HCT116 (cell line): Measurements from ENCODE around the gene MED16. TPM values are rescaled to one million over a fixed set of nuclear protein-coding genes. Genes with fewer than 3 reads are reported as not detected.

Source experiments
- ATAC-seq: fragments of 200-7000 bp; cut with Tn5 transposase; 2 replicates; pipeline ENCODE4 v1.9.1; 2020; ENCODE audit warnings: mild to moderate bottlenecking, moderate library complexity
- BruUV-seq: library from RNA; stranded (reverse); fragments of 400-500 nt; replicated peaks from 2 replicates; lab custom pipeline; 2021; lab: Mats Ljungman, UMichigan
- CTCF ChIA-PET: fragments of 300-600 bp; sonication (Branson Sonifier 250); formaldehyde crosslinking; loops from one replicate; lab custom pipeline; 2021; ENCODE audit warnings: antibody characterized with exemption; lab: Charles Lee
- POLR2A ChIA-PET: fragments of 300-600, 350-600 bp; sonication (Branson Sonifier 250); formaldehyde crosslinking; loops from one replicate; lab custom pipeline; 2021; ENCODE audit warnings: antibody characterized with exemption; lab: Charles Lee
- RAD21 ChIA-PET, 2 experiments: fragments of 300-600 bp; sonication (Branson Sonifier 250); formaldehyde crosslinking; loops; one replicate each; lab custom pipeline; 2023; ENCODE audit warnings: low total read pairs in 2 of 2; ENCODE audit not compliant: uncharacterized antibody in 2 of 2, unreplicated experiment in 2 of 2, low non-redundant PET in 1 of 2; lab: Charles Lee
- DNase-seq: peaks from one replicate; pipeline ENCODE4 v3.0.0-alpha.2; 2010; ENCODE audit warnings: low read depth, low spot score
- H2AFZ ChIP-seq: fragments of 200-600 bp; shearing (Covaris generic), sonication (generic); 2 replicates; pipeline ENCODE4 v1.6.1; 2017; ENCODE audit warnings: low read depth, mixed run types, mixed read lengths, antibody characterized with exemption, low read length; ENCODE audit not compliant: poor library complexity, severe bottlenecking
- H3K27ac ChIP-seq: 2 replicates; pipeline ENCODE4 v1.5.1; 2012; ENCODE audit warnings: low read depth, low read length
- H3K27me3 ChIP-seq: fragments of 200-600 bp; sonication (generic); 2 replicates; pipeline ENCODE4 v1.6.1; 2016; ENCODE audit warnings: mixed run types, low read length, mixed read lengths; ENCODE audit not compliant: insufficient read depth
- H3K36me3 ChIP-seq, 2 experiments: fragments of 200-500 bp in 1 of 2; fragments of 200-600 bp in 1 of 2; sonication (Bioruptor generic) in 1 of 2; sonication (generic) in 1 of 2; 2 replicates each; pipeline versions ENCODE4 v1.5.1 to v1.6.1; 2014 to 2016; ENCODE audit warnings: low read length in 2 of 2, inconsistent platforms in 1 of 2, mixed read lengths in 1 of 2, mixed run types in 1 of 2; ENCODE audit not compliant: insufficient read depth in 2 of 2, control insufficient read depth in 1 of 2
- H3K4me1 ChIP-seq, 2 experiments: fragments of 200-600 bp in 1 of 2; sonication (generic) in 1 of 2; 2 replicates each; pipeline versions ENCODE4 v1.5.1 to v1.6.1; 2012 to 2017; ENCODE audit warnings: low read length in 2 of 2, inconsistent platforms in 1 of 2, mild to moderate bottlenecking in 1 of 2, mixed read lengths in 1 of 2, mixed run types in 1 of 2, moderate library complexity in 1 of 2; ENCODE audit not compliant: insufficient read depth in 2 of 2, control insufficient read depth in 1 of 2
- H3K4me2 ChIP-seq: fragments of 200-600 bp; sonication (generic); 2 replicates; pipeline ENCODE4 v1.6.1; 2017; ENCODE audit warnings: mixed run types, low read length, mixed read lengths
- H3K4me3 ChIP-seq, 2 experiments: fragments of 200-600 bp in 1 of 2; sonication (generic) in 1 of 2; replicated peaks in 1 of 2; 2 replicates each; pipeline ENCODE4 v1.5.1; 2011 to 2016; ENCODE audit warnings: low read length in 2 of 2, control low read depth in 1 of 2, low read depth in 1 of 2, mild to moderate bottlenecking in 1 of 2, mixed read lengths in 1 of 2, mixed run types in 1 of 2
- H3K79me2 ChIP-seq: fragments of 200-600 bp; sonication (generic); 2 replicates; pipeline ENCODE4 v1.6.1; 2017; ENCODE audit warnings: mild to moderate bottlenecking, mixed run types, low read length, moderate library complexity, mixed read lengths; ENCODE audit not compliant: insufficient read depth
- H3K9ac ChIP-seq: fragments of 200-600 bp; sonication (generic); 2 replicates; pipeline ENCODE4 v1.6.1; 2016; ENCODE audit warnings: low read length, mixed read lengths
- H3K9me2 ChIP-seq: fragments of 200-600 bp; sonication (generic), shearing (Covaris generic); 2 replicates; pipeline ENCODE4 v1.6.1; 2017; ENCODE audit warnings: mixed run types, mild to moderate bottlenecking, moderate library complexity; ENCODE audit not compliant: insufficient read depth
- H3K9me3 ChIP-seq, 2 experiments: fragments of 200-500 bp in 1 of 2; fragments of 200-600 bp in 1 of 2; sonication (Bioruptor generic) in 1 of 2; sonication (generic) in 1 of 2; 2 replicates each; pipeline ENCODE4 v1.6.1; 2014 to 2017; ENCODE audit warnings: low read length in 2 of 2, mixed read lengths in 2 of 2, inconsistent platforms in 1 of 2, low read depth in 1 of 2, mild to moderate bottlenecking in 1 of 2, mixed run types in 1 of 2, moderate library complexity in 1 of 2; ENCODE audit not compliant: control insufficient read depth in 1 of 2, insufficient read depth in 1 of 2
- H4K20me1 ChIP-seq: fragments of 200-600 bp; sonication (generic), shearing (Covaris generic); 2 replicates; pipeline ENCODE4 v1.6.1; 2017; ENCODE audit warnings: mixed run types, mild to moderate bottlenecking, moderate library complexity; ENCODE audit not compliant: insufficient read depth
- CBX3 ChIP-seq: IDR thresholded peaks from 2 replicates; pipeline ENCODE4 v1.6.1; 2012; ENCODE audit warnings: low read depth
- EGR1 ChIP-seq: IDR thresholded peaks from 2 replicates; pipeline ENCODE4 v1.6.1; 2012; ENCODE audit warnings: low read depth
- ELF1 ChIP-seq: IDR thresholded peaks from 2 replicates; pipeline ENCODE4 v1.6.1; 2012; ENCODE audit warnings: low read depth, borderline replicate concordance
- EZH2 ChIP-seq: fragments of 200-600 bp; sonication (generic); IDR thresholded peaks from 2 replicates; pipeline ENCODE4 v1.6.1; 2017; ENCODE audit warnings: antibody characterized with exemption, mixed run types
- EZH2phosphoT487 ChIP-seq: fragments of 200-600 bp; IDR thresholded peaks from 2 replicates; pipeline ENCODE4 v1.6.1; 2018; ENCODE audit warnings: antibody characterized with exemption, borderline replicate concordance
- FOSL1 ChIP-seq: IDR thresholded peaks from 2 replicates; pipeline ENCODE4 v1.6.1; 2012; ENCODE audit warnings: low read depth
- POLR2A ChIP-seq: IDR thresholded peaks from 2 replicates; pipeline ENCODE4 v1.7.0; 2011; ENCODE audit warnings: borderline replicate concordance; ENCODE audit not compliant: insufficient read depth, insufficient read length; ENCODE audit errors: extremely low read depth
- RAD21 ChIP-seq: IDR thresholded peaks from 2 replicates; pipeline ENCODE4 v1.6.1; 2012; ENCODE audit warnings: low read depth, mild to moderate bottlenecking
- SIN3A ChIP-seq: IDR thresholded peaks from 2 replicates; pipeline ENCODE4 v1.6.1; 2012; ENCODE audit warnings: low read depth
- SP1 ChIP-seq: IDR thresholded peaks from 2 replicates; pipeline ENCODE4 v1.6.1; 2012; ENCODE audit warnings: low read depth
- SRF ChIP-seq: IDR thresholded peaks from 2 replicates; pipeline ENCODE4 v1.6.1; 2012; ENCODE audit warnings: low read depth
- TCF7L2 ChIP-seq: IDR thresholded peaks from 2 replicates; pipeline ENCODE4 v1.7.0; 2011; ENCODE audit warnings: borderline replicate concordance, inconsistent platforms; ENCODE audit not compliant: insufficient read depth, insufficient read length; ENCODE audit errors: extremely low read depth
- YY1 ChIP-seq: IDR thresholded peaks from 2 replicates; pipeline ENCODE4 v1.6.1; 2011; ENCODE audit warnings: low read length, low read depth, moderate library complexity, mild to moderate bottlenecking; ENCODE audit not compliant: insufficient replicate concordance; ENCODE audit errors: extremely low read depth
- ZBTB33 ChIP-seq: IDR thresholded peaks from 2 replicates; pipeline ENCODE4 v1.6.1; 2011; ENCODE audit warnings: mild to moderate bottlenecking, low read length, moderate library complexity; ENCODE audit not compliant: insufficient replicate concordance; ENCODE audit errors: extremely low read depth
- ZFX ChIP-seq: fragments of 450-650 bp; IDR thresholded peaks from 2 replicates; pipeline ENCODE4 v1.6.1; 2017
- ZNF274 ChIP-seq: fragments of 200-500 bp; sonication (Bioruptor generic); IDR thresholded peaks from 2 replicates; pipeline ENCODE4 v1.6.1; 2014; ENCODE audit warnings: mild to moderate bottlenecking, low read depth, low read length, inconsistent platforms
- intact Hi-C: fragments of 100-400 bp; cut with micrococcal nuclease; formaldehyde crosslinking; loops from 2 replicates; pipeline ENCODE4 v1.10.0; 2022
- total RNA-seq: library from RNA; stranded (reverse); gene quantifications from one replicate; pipeline ENCODE4 v1.2.1, GENCODE V29; 2021; ENCODE audit not compliant: unreplicated experiment
- TF ChIP-seq, protein P1 (sequence below): IDR thresholded peaks from 2 replicates; pipeline ENCODE4 v1.6.1; 2012
- TF ChIP-seq, protein P2 (sequence below): IDR thresholded peaks from 2 replicates; pipeline ENCODE4 v1.6.1; 2012
- TF ChIP-seq, protein P3 (sequence below), 3 experiments: fragments of 200-600 bp in 1 of 3; sonication (generic) in 1 of 3; IDR thresholded peaks in 2 of 3; conservative IDR thresholded peaks in 1 of 3; 2 replicates each; pipeline ENCODE4 v1.5.1; 2012 to 2017; ENCODE audit warnings: low read depth in 2 of 3, low read length in 2 of 3, antibody characterized with exemption in 1 of 3, borderline replicate concordance in 1 of 3, control low read depth in 1 of 3, mild to moderate bottlenecking in 1 of 3, mixed read lengths in 1 of 3, mixed run types in 1 of 3, moderate library complexity in 1 of 3; ENCODE audit not compliant: insufficient read depth in 1 of 3

MED16 gene
- total RNA-seq, 1 experiment from 2014 or later = 73.6 TPM

DNA sequence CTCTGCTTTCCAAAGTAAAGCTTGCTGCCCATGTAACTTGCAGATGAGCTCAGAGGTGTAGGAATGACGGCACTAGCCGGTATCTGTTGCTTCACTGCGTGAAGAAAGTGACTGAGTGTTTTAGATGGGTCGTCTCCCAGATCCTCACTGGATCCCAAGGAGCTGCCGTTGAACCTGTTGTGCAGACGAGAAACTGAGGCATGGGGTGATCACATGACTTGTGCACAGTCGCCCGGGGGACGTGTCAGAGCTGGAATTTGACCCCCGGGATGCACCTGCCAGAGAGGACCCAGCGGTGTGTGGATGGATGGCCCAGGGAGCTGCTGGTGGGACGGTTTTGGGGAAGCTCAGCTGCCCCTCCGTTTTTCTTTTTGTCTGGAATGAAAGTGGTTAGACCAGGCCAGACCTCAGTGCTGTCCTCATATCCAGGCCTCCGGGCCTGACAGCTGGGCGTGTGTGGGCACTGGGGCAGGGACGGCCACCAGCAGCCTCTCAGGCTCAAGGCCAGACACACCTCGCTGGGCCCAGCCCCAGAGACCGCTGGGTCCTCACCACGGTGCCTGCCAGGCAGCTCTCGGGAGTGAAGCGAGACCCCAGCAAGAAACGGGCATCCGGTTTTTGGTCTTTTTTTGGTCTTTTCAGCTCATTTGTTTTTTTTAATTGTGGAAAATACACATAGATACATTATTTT lies 45.4 kb upstream of the MED16 start:
- Histone ChIP-seq H3K36me3 (no peaks in the 10 kb centered on the region), H3K79me2 (peaks cover 11% of the 10 kb centered on the region; the same call in 1 of the 2 replicates), H3K9ac (no peak overlapping the region), H3K4me3 (no peak overlapping the region), H3K9me3 (no peaks in the 10 kb centered on the region), H3K27ac (no peak overlapping the region), H3K4me1 (peaks cover 30 to 34% of the 10 kb centered on the region in 2 experiments), H3K9me2 (no peaks in the 10 kb centered on the region), H3K27me3 (no peaks in the 10 kb centered on the region), H3K4me2 (no peak overlapping the region), H2AFZ (no peak overlapping the region), H4K20me1 (no peaks in the 10 kb centered on the region)
- ATAC-seq = no peak
- RAD21 ChIA-PET = no interaction called here
- no peak for DNase-seq
- TF ChIP-seq EZH2 = no peak
- no peak for TF ChIP-seq ZBTB33
- TF ChIP-seq, protein P1, sequence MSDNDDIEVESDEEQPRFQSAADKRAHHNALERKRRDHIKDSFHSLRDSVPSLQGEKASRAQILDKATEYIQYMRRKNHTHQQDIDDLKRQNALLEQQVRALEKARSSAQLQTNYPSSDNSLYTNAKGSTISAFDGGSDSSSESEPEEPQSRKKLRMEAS = no peak
- TF ChIP-seq FOSL1 = no peak
- TF ChIP-seq ZNF274 = no peak
- no peak for TF ChIP-seq EGR1
- no peak for TF ChIP-seq EZH2phosphoT487
- no peak for TF ChIP-seq TCF7L2
- no peak for TF ChIP-seq YY1
- no peak for TF ChIP-seq POLR2A
- TF ChIP-seq SP1 = no peak
- no peak for TF ChIP-seq ZFX
- TF ChIP-seq, protein P2, sequence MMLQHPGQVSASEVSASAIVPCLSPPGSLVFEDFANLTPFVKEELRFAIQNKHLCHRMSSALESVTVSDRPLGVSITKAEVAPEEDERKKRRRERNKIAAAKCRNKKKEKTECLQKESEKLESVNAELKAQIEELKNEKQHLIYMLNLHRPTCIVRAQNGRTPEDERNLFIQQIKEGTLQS = no peak
- TF ChIP-seq, protein P3, sequence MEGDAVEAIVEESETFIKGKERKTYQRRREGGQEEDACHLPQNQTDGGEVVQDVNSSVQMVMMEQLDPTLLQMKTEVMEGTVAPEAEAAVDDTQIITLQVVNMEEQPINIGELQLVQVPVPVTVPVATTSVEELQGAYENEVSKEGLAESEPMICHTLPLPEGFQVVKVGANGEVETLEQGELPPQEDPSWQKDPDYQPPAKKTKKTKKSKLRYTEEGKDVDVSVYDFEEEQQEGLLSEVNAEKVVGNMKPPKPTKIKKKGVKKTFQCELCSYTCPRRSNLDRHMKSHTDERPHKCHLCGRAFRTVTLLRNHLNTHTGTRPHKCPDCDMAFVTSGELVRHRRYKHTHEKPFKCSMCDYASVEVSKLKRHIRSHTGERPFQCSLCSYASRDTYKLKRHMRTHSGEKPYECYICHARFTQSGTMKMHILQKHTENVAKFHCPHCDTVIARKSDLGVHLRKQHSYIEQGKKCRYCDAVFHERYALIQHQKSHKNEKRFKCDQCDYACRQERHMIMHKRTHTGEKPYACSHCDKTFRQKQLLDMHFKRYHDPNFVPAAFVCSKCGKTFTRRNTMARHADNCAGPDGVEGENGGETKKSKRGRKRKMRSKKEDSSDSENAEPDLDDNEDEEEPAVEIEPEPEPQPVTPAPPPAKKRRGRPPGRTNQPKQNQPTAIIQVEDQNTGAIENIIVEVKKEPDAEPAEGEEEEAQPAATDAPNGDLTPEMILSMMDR (IDR thresholded peaks at IDR 0.05 in 2 of 3, conservative IDR thresholded peaks at IDR 0.05 in 1 of 3; ENCODE audit: borderline replicate concordance in 1 of 3, insufficient read depth in 1 of 3, low read depth in 2 of 3, low read length in 2 of 3) = no peak
- TF ChIP-seq ELF1 = no peak
- no peak for TF ChIP-seq SRF
- no peak for TF ChIP-seq CBX3
- TF ChIP-seq SIN3A = no peak
- no peak for TF ChIP-seq RAD21
- CTCF ChIA-PET = no interaction called here
- intact Hi-C loops = no loop called here
- no TSS peak for BruUV-seq
- POLR2A ChIA-PET = interaction anchor here (1.4 kb wide), 1 partner anchor 46 kb away, joined by 3 read pairs; the partner anchor contains the start of gene WDR18
